GM12872 (cell line): ENCODE measurements around the gene ZNF154.

Source experiments
- CTCF ChIP-seq: IDR thresholded peaks from 3 replicates; pipeline ENCODE4 v1.5.1; 2011; ENCODE audit warnings: low read depth, mild to moderate bottlenecking, low read length, moderate library complexity; ENCODE audit not compliant: insufficient read depth

The ZNF154 gene

GRCh38 chr19:57738320-57738719 lies 29.3 kb upstream of the ZNF154 start:
- TF ChIP-seq CTCF, result peak; percentile 36; the same call in 2 of the 3 replicates

GRCh38 chr19:57720878-57721277 lies 11.9 kb upstream of the ZNF154 start:
- no peak for TF ChIP-seq CTCF

GRCh38 chr19:57719901-57720519 lies 11.0 kb upstream of the ZNF154 start:
- TF ChIP-seq CTCF, result no peak

- no peak for TF ChIP-seq CTCF
Measured at GRCh38 chr19:57719424-57719823, 10.4 kb upstream of the ZNF154 start.

GRCh38 chr19:57712222-57712621 lies 3.2 kb upstream of the ZNF154 start:
- TF ChIP-seq CTCF, result no peak

- no peak for TF ChIP-seq CTCF
Measured at GRCh38 chr19:57709616-57710015, 612 bp upstream of the ZNF154 start.

DNA sequence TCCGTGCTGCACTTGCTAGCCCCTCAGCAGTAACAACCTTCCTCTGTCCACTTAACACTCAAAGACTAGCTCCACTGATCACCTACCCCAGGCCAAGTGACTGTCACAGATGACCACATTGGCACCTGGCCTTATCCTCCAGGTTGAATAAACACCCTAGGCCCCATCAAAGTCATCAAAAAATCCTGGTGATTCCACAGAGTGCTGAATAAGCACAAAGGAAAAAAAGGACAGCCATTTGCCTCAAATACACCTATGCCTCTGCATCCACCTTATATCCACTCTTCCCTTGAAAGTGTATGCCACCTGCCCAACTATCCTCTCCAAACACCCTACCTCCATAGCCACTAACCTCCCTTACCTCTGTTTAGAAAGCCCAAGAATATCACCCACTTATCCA lies 2.7 kb downstream of the ZNF154 start:
- TF ChIP-seq CTCF, result no peak

- TF ChIP-seq CTCF, result no peak
Measured at GRCh38 chr19:57701625-57702024, 7.4 kb downstream of the ZNF154 start.
